ENCODE measurements around the gene NCAM1. TPM values are rescaled to one million over a fixed set of nuclear protein-coding genes. Genes with fewer than 3 reads are reported as not detected.

The NCAM1 gene
- total and polyA plus RNA-seq, 2 experiments from 2014 or later: 0.76 to 1.6 TPM

DNA sequence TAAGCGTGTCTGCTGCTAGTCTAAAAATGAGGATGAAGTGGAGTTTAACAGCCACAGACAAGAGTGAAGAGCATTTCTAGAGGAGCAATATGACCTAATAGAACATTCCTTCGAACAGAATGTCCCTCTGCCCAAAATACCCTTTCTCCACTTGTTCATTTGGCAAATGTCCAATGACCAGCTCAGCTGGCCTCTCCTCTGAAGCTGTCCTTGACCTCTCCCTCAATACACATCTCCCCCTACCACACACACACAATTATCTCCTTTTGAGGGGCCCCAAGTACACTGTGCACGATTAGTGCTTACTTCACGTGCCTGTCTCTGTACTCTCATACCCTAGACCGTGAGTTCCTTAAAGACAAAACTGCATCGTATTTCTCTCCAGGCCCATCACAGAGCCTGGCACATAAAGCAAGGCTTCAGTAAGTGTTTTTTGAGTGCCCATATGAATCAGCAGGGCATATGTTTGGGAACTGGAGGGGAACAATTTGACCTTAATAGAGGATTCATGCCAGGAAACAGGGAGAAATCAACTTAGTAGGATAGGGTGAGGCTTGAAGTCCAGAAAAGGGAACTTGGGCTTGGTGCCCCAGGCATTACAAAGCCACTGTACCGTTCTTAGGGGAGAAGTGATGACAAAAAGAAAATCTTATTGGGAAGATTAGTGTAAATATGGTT lies 18.1 kb upstream of the NCAM1 start:
- Histone ChIP-seq H3K9me2 (ENCODE audit: insufficient read depth) (no peaks in the 10 kb centered on the region), H3K4me1 (ENCODE audit: insufficient read depth) (no peaks in the 10 kb centered on the region; the same call in 1 of the 2 replicates), H3K79me2 (replicated peaks; ENCODE audit: insufficient read depth) (no peaks in the 10 kb centered on the region), H2AFZ (no peak overlapping the region), H4K20me1 (replicated peaks; ENCODE audit: insufficient read depth) (no peaks in the 10 kb centered on the region), H3K4me2 (no peak overlapping the region), H3K27me3 (ENCODE audit: insufficient read depth) (no peaks in the 10 kb centered on the region), H3K4me3 (no peak overlapping the region), H3F3A (replicated peaks; ENCODE audit: low read depth) (no peaks in the 10 kb centered on the region), H3K27ac (ENCODE audit: low read depth) (no peak overlapping the region), H3K36me3 (ENCODE audit: insufficient read depth) (no peaks in the 10 kb centered on the region)
- TF ChIP-seq EZH2phosphoT487 (IDR thresholded peaks at IDR 0.05; ENCODE audit: unreplicated experiment): no peak
- TF ChIP-seq, protein P1, sequence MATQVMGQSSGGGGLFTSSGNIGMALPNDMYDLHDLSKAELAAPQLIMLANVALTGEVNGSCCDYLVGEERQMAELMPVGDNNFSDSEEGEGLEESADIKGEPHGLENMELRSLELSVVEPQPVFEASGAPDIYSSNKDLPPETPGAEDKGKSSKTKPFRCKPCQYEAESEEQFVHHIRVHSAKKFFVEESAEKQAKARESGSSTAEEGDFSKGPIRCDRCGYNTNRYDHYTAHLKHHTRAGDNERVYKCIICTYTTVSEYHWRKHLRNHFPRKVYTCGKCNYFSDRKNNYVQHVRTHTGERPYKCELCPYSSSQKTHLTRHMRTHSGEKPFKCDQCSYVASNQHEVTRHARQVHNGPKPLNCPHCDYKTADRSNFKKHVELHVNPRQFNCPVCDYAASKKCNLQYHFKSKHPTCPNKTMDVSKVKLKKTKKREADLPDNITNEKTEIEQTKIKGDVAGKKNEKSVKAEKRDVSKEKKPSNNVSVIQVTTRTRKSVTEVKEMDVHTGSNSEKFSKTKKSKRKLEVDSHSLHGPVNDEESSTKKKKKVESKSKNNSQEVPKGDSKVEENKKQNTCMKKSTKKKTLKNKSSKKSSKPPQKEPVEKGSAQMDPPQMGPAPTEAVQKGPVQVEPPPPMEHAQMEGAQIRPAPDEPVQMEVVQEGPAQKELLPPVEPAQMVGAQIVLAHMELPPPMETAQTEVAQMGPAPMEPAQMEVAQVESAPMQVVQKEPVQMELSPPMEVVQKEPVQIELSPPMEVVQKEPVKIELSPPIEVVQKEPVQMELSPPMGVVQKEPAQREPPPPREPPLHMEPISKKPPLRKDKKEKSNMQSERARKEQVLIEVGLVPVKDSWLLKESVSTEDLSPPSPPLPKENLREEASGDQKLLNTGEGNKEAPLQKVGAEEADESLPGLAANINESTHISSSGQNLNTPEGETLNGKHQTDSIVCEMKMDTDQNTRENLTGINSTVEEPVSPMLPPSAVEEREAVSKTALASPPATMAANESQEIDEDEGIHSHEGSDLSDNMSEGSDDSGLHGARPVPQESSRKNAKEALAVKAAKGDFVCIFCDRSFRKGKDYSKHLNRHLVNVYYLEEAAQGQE (IDR thresholded peaks at IDR 0.05; ENCODE audit: unreplicated experiment): no peak
- TF ChIP-seq EZH2 (IDR thresholded peaks at IDR 0.05; ENCODE audit: low read depth, unreplicated experiment): no peak
- no peak for TF ChIP-seq POLR2AphosphoS5 (IDR thresholded peaks at IDR 0.05; ENCODE audit: low read depth)
- TF ChIP-seq, protein P2, sequence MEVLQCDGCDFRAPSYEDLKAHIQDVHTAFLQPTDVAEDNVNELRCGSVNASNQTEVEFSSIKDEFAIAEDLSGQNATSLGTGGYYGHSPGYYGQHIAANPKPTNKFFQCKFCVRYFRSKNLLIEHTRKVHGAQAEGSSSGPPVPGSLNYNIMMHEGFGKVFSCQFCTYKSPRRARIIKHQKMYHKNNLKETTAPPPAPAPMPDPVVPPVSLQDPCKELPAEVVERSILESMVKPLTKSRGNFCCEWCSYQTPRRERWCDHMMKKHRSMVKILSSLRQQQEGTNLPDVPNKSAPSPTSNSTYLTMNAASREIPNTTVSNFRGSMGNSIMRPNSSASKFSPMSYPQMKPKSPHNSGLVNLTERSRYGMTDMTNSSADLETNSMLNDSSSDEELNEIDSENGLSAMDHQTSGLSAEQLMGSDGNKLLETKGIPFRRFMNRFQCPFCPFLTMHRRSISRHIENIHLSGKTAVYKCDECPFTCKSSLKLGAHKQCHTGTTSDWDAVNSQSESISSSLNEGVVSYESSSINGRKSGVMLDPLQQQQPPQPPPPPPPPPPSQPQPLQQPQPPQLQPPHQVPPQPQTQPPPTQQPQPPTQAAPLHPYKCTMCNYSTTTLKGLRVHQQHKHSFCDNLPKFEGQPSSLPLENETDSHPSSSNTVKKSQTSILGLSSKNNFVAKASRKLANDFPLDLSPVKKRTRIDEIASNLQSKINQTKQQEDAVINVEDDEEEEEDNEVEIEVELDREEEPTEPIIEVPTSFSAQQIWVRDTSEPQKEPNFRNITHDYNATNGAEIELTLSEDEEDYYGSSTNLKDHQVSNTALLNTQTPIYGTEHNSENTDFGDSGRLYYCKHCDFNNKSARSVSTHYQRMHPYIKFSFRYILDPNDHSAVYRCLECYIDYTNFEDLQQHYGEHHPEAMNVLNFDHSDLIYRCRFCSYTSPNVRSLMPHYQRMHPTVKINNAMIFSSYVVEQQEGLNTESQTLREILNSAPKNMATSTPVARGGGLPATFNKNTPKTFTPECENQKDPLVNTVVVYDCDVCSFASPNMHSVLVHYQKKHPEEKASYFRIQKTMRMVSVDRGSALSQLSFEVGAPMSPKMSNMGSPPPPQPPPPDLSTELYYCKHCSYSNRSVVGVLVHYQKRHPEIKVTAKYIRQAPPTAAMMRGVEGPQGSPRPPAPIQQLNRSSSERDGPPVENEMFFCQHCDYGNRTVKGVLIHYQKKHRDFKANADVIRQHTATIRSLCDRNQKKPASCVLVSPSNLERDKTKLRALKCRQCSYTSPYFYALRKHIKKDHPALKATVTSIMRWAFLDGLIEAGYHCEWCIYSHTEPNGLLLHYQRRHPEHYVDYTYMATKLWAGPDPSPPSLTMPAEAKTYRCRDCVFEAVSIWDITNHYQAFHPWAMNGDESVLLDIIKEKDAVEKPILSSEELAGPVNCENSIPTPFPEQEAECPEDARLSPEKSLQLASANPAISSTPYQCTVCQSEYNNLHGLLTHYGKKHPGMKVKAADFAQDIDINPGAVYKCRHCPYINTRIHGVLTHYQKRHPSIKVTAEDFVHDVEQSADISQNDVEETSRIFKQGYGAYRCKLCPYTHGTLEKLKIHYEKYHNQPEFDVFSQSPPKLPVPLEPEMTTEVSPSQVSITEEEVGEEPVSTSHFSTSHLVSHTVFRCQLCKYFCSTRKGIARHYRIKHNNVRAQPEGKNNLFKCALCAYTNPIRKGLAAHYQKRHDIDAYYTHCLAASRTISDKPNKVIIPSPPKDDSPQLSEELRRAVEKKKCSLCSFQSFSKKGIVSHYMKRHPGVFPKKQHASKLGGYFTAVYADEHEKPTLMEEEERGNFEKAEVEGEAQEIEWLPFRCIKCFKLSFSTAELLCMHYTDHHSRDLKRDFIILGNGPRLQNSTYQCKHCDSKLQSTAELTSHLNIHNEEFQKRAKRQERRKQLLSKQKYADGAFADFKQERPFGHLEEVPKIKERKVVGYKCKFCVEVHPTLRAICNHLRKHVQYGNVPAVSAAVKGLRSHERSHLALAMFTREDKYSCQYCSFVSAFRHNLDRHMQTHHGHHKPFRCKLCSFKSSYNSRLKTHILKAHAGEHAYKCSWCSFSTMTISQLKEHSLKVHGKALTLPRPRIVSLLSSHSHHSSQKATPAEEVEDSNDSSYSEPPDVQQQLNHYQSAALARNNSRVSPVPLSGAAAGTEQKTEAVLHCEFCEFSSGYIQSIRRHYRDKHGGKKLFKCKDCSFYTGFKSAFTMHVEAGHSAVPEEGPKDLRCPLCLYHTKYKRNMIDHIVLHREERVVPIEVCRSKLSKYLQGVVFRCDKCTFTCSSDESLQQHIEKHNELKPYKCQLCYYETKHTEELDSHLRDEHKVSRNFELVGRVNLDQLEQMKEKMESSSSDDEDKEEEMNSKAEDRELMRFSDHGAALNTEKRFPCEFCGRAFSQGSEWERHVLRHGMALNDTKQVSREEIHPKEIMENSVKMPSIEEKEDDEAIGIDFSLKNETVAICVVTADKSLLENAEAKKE (CRISPR knock-in tag; IDR thresholded peaks at IDR 0.05): no peak
- no peak for TF ChIP-seq JUNB (IDR thresholded peaks at IDR 0.05; ENCODE audit: unreplicated experiment)
- no peak for TF ChIP-seq STAT1 (IDR thresholded peaks at IDR 0.05; ENCODE audit: unreplicated experiment)
- TF ChIP-seq, protein P3, sequence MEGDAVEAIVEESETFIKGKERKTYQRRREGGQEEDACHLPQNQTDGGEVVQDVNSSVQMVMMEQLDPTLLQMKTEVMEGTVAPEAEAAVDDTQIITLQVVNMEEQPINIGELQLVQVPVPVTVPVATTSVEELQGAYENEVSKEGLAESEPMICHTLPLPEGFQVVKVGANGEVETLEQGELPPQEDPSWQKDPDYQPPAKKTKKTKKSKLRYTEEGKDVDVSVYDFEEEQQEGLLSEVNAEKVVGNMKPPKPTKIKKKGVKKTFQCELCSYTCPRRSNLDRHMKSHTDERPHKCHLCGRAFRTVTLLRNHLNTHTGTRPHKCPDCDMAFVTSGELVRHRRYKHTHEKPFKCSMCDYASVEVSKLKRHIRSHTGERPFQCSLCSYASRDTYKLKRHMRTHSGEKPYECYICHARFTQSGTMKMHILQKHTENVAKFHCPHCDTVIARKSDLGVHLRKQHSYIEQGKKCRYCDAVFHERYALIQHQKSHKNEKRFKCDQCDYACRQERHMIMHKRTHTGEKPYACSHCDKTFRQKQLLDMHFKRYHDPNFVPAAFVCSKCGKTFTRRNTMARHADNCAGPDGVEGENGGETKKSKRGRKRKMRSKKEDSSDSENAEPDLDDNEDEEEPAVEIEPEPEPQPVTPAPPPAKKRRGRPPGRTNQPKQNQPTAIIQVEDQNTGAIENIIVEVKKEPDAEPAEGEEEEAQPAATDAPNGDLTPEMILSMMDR (conservative IDR thresholded peaks at IDR 0.05; ENCODE audit: low read depth in 2 of 2): no peak
- TF ChIP-seq, protein P4, sequence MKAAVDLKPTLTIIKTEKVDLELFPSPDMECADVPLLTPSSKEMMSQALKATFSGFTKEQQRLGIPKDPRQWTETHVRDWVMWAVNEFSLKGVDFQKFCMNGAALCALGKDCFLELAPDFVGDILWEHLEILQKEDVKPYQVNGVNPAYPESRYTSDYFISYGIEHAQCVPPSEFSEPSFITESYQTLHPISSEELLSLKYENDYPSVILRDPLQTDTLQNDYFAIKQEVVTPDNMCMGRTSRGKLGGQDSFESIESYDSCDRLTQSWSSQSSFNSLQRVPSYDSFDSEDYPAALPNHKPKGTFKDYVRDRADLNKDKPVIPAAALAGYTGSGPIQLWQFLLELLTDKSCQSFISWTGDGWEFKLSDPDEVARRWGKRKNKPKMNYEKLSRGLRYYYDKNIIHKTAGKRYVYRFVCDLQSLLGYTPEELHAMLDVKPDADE (IDR thresholded peaks at IDR 0.05): no peak
- no peak for DNase-seq (ENCODE audit: low spot score)
- no peak for ATAC-seq
- Mint-ChIP-seq H3K27me3 (ENCODE audit: insufficient read depth, low read depth, poor library complexity) (no peaks in the 10 kb centered on the region), H3K9me3 (no peaks in the 10 kb centered on the region), H3K4me3 (no peak overlapping the region), H3K36me3 (ENCODE audit: low read depth) (no peaks in the 10 kb centered on the region), H3K4me1 (peaks cover 11% of the 10 kb centered on the region), H3K27ac (no peak overlapping the region)
